H9 (cell line): ENCODE measurements around the gene ATP8A2. TPM values are rescaled to one million over a fixed set of nuclear protein-coding genes. Genes with fewer than 3 reads are reported as not detected.

Source experiments
- DNase-seq: peaks from one replicate; pipeline ENCODE4 v3.0.0-alpha.2; 2017
- H2AFZ ChIP-seq: one replicate; pipeline ENCODE4 v1.6.1; 2013; ENCODE audit warnings: mild to moderate bottlenecking, low read length, control low read depth, moderate library complexity
- H2AK5ac ChIP-seq: 2 replicates; pipeline ENCODE4 v1.6.1; 2013; ENCODE audit warnings: low read length, control low read depth, mixed read lengths; ENCODE audit not compliant: insufficient read length
- H2BK120ac ChIP-seq: one replicate; pipeline ENCODE4 v1.6.1; 2013; ENCODE audit warnings: low read depth, mild to moderate bottlenecking, low read length, control low read depth, inconsistent platforms; ENCODE audit not compliant: poor library complexity, severe bottlenecking
- H2BK12ac ChIP-seq: 2 replicates; pipeline ENCODE4 v1.6.1; 2013; ENCODE audit warnings: low read length, control low read depth, mixed read lengths, low read depth; ENCODE audit not compliant: insufficient read length
- H2BK15ac ChIP-seq: 2 replicates; pipeline ENCODE4 v1.6.1; 2013; ENCODE audit warnings: low read depth, low read length, control low read depth
- H2BK20ac ChIP-seq: one replicate; pipeline ENCODE4 v1.6.1; 2013; ENCODE audit warnings: low read depth, mild to moderate bottlenecking, low read length, control low read depth, inconsistent platforms; ENCODE audit not compliant: poor library complexity, severe bottlenecking
- H2BK5ac ChIP-seq: 2 replicates; pipeline ENCODE4 v1.6.1; 2013; ENCODE audit warnings: low read length, control low read depth, mixed read lengths; ENCODE audit not compliant: insufficient read length
- H3K14ac ChIP-seq: 2 replicates; pipeline ENCODE4 v1.6.1; 2013; ENCODE audit warnings: low read length, control low read depth; ENCODE audit not compliant: insufficient read depth
- H3K18ac ChIP-seq: 2 replicates; pipeline ENCODE4 v1.6.1; 2013; ENCODE audit warnings: low read depth, mild to moderate bottlenecking, mixed read lengths, low read length, control low read depth; ENCODE audit not compliant: insufficient read length
- H3K23ac ChIP-seq: 2 replicates; pipeline ENCODE4 v1.6.1; 2013; ENCODE audit warnings: low read length, control low read depth, mixed read lengths, low read depth; ENCODE audit not compliant: insufficient read length
- H3K23me2 ChIP-seq: 2 replicates; pipeline ENCODE4 v1.6.1; 2013; ENCODE audit warnings: low read depth, mild to moderate bottlenecking, mixed read lengths, low read length, control low read depth; ENCODE audit not compliant: insufficient read length, poor library complexity, severe bottlenecking
- H3K27ac ChIP-seq: 2 replicates; pipeline ENCODE4 v1.5.1; 2013; ENCODE audit warnings: low read length, control low read depth, mixed read lengths, low read depth; ENCODE audit not compliant: insufficient read length
- H3K27me3 ChIP-seq: 2 replicates; pipeline ENCODE4 v1.6.1; 2013; ENCODE audit warnings: low read length, control low read depth, inconsistent platforms; ENCODE audit not compliant: insufficient read depth
- H3K4ac ChIP-seq: 2 replicates; pipeline ENCODE4 v1.6.1; 2013; ENCODE audit warnings: low read depth, mild to moderate bottlenecking, control low read depth, inconsistent platforms, low read length, moderate library complexity
- H3K4me1 ChIP-seq: 2 replicates; pipeline ENCODE4 v1.6.1; 2013; ENCODE audit warnings: low read length, control low read depth, inconsistent platforms; ENCODE audit not compliant: insufficient read depth
- H3K4me2 ChIP-seq: 2 replicates; pipeline ENCODE4 v1.6.1; 2013; ENCODE audit warnings: low read length, control low read depth, mixed read lengths; ENCODE audit not compliant: insufficient read length, insufficient read depth
- H3K56ac ChIP-seq: 2 replicates; pipeline ENCODE4 v1.6.1; 2013; ENCODE audit warnings: low read depth, mild to moderate bottlenecking, mixed read lengths, low read length, control low read depth; ENCODE audit not compliant: insufficient read length
- H3K79me1 ChIP-seq: 2 replicates; pipeline ENCODE4 v1.6.1; 2013; ENCODE audit warnings: low read depth, mild to moderate bottlenecking, moderate library complexity, low read length, control low read depth, inconsistent platforms; ENCODE audit not compliant: insufficient read depth, poor library complexity, severe bottlenecking
- H3K79me2 ChIP-seq: 2 replicates; pipeline ENCODE4 v1.6.1; 2013; ENCODE audit warnings: low read length, control low read depth, inconsistent platforms; ENCODE audit not compliant: insufficient read depth
- H3K9ac ChIP-seq: 2 replicates; pipeline ENCODE4 v1.6.1; 2013; ENCODE audit warnings: low read length, control low read depth, mixed read lengths; ENCODE audit not compliant: insufficient read length; ENCODE audit errors: extremely low read depth
- H3K9me3 ChIP-seq: one replicate; pipeline ENCODE4 v1.6.1; 2013; ENCODE audit warnings: low read depth, low read length, inconsistent platforms; ENCODE audit not compliant: control insufficient read depth
- H3T11ph ChIP-seq: one replicate; pipeline ENCODE4 v1.6.1; 2013; ENCODE audit warnings: mild to moderate bottlenecking, low read length, control low read depth, inconsistent platforms
- H4K20me1 ChIP-seq: one replicate; pipeline ENCODE4 v1.6.1; 2013; ENCODE audit not compliant: control insufficient read depth, insufficient read length, insufficient read depth
- H4K5ac ChIP-seq: 2 replicates; pipeline ENCODE4 v1.6.1; 2013; ENCODE audit warnings: low read depth, mild to moderate bottlenecking, mixed read lengths, low read length, control low read depth; ENCODE audit not compliant: insufficient read length
- H4K8ac ChIP-seq: replicated peaks from 2 replicates; pipeline ENCODE4 v1.6.1; 2013; ENCODE audit warnings: low read length, control low read depth, mixed read lengths, low read depth; ENCODE audit not compliant: insufficient read length
- H4K91ac ChIP-seq: 2 replicates; pipeline ENCODE4 v1.6.1; 2013; ENCODE audit warnings: low read depth, mild to moderate bottlenecking, moderate library complexity, mixed read lengths, low read length, control low read depth; ENCODE audit not compliant: insufficient read length
- H3K27ac Mint-ChIP-seq, 3 experiments: 2 replicates in 2 of 3; 3 replicates in 1 of 3; pipeline ENCODE4 v1.8.0; 2020 to 2021; ENCODE audit warnings: mixed read lengths in 3 of 3, mild to moderate bottlenecking in 1 of 3, moderate library complexity in 1 of 3
- H3K27me3 Mint-ChIP-seq: 2 replicates; pipeline ENCODE4 v1.8.0; 2021; ENCODE audit warnings: low read depth, mild to moderate bottlenecking, moderate library complexity, mixed read lengths
- H3K36me3 Mint-ChIP-seq, 3 experiments: 2 replicates in 2 of 3; 3 replicates in 1 of 3; pipeline ENCODE4 v1.8.0; 2020 to 2021; ENCODE audit warnings: low read depth in 3 of 3, mixed read lengths in 3 of 3; ENCODE audit not compliant: insufficient read depth in 1 of 3
- H3K4me1 Mint-ChIP-seq, 2 experiments: 2 replicates each; pipeline ENCODE4 v1.8.0; 2020; ENCODE audit warnings: mixed read lengths in 2 of 2
- H3K4me3 Mint-ChIP-seq, 2 experiments: 2 replicates in 1 of 2; 3 replicates in 1 of 2; pipeline ENCODE4 v1.8.0; 2020 to 2021; ENCODE audit warnings: mild to moderate bottlenecking in 2 of 2, mixed read lengths in 2 of 2, moderate library complexity in 1 of 2
- H3K9me3 Mint-ChIP-seq, 2 experiments: 2 replicates in 1 of 2; 3 replicates in 1 of 2; pipeline ENCODE4 v1.8.0; 2020; ENCODE audit warnings: mild to moderate bottlenecking in 2 of 2, mixed read lengths in 2 of 2, moderate library complexity in 1 of 2
- WGBS: extraction: QIAGEN DNeasy Blood & Tissue Kit; methylation state at CpG from one replicate; pipeline ENCODE4 v1.1.7; 2013; ENCODE audit warnings: missing lambda C conversion rate, low lambda C conversion rate, mixed read lengths; ENCODE audit not compliant: insufficient read length; ENCODE audit errors: extremely low coverage; 5-methylcytosine and 5-hydroxymethylcytosine counted together
- total RNA-seq: library from RNA; stranded (reverse); gene quantifications from 2 replicates; pipeline ENCODE4 v1.2.1, GENCODE V29; 2021
- TF ChIP-seq, protein P1 (sequence below): fragments of 200-600 bp; sonication (generic); conservative IDR thresholded peaks from 3 replicates; pipeline ENCODE4 v1.8.0; 2021; ENCODE audit warnings: antibody characterized with exemption, mild to moderate bottlenecking

Gene ATP8A2
- total RNA-seq, 1 experiment from 2014 or later, result 18.2 TPM

DNA sequence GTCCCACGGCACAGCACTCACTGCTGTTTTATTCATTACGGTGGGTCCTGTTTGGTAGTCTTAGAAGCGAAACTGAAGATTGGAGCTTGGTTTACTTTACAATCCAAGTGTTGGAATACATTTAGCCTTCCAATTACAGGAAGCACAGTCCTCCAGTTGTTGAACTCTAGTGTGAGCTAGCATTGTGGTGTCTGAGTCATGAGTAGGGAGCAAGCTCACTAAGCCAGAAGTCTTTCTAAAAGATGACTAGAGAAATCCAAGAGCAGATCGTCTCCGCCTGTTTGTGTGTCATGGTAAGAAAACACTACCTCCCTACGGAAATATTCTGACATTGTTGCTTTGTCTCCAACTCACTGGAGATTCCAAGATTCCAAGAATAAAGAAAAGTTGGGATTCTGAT lies 690.2 kb downstream of the ATP8A2 start:
- H2BK15ac ChIP-seq, result no peak overlapping the region
- no peak overlapping the region for H3K9ac ChIP-seq
- H4K5ac ChIP-seq, result no peak overlapping the region
- no peak for DNase-seq
- no peak overlapping the region for H3K14ac ChIP-seq
- no peak overlapping the region for H3K4me2 ChIP-seq
- no peaks in the 10 kb centered on the region for H3K23me2 ChIP-seq
- H3K27ac Mint-ChIP-seq, result no peak overlapping the region; a peak in 1 of 7 replicates
- no peak overlapping the region for H2BK12ac ChIP-seq
- no peak overlapping the region for H3K4ac ChIP-seq
- H3K9me3 ChIP-seq, result no peaks in the 10 kb centered on the region
- H3K4me3 Mint-ChIP-seq, result no peak overlapping the region
- H2AFZ ChIP-seq, result no peak overlapping the region
- no peak overlapping the region for H4K91ac ChIP-seq
- H3K4me1 Mint-ChIP-seq, result peaks cover 6 to 10% of the 10 kb centered on the region in 2 experiments; a peak in 3 of 4 replicates
- H4K8ac ChIP-seq, result no peak overlapping the region
- H3K27me3 Mint-ChIP-seq, result peaks cover 3% of the 10 kb centered on the region; the same call in 1 of the 2 replicates
- H3K27me3 ChIP-seq, result no peaks in the 10 kb centered on the region
- no peaks in the 10 kb centered on the region for H4K20me1 ChIP-seq
- no peaks in the 10 kb centered on the region for H3K79me2 ChIP-seq
- no peak overlapping the region for H2BK20ac ChIP-seq
- H3K36me3 Mint-ChIP-seq, result no peaks in the 10 kb centered on the region
- no peak overlapping the region for H2BK5ac ChIP-seq
- no peak overlapping the region for H3T11ph ChIP-seq
- H3K27ac ChIP-seq, result no peak overlapping the region
- no peaks in the 10 kb centered on the region for H3K9me3 Mint-ChIP-seq
- H3K23ac ChIP-seq, result no peak overlapping the region
- H2AK5ac ChIP-seq, result no peak overlapping the region
- H3K79me1 ChIP-seq, result no peaks in the 10 kb centered on the region
- H3K18ac ChIP-seq, result no peak overlapping the region
- H3K4me1 ChIP-seq, result no peaks in the 10 kb centered on the region
- no peak overlapping the region for H3K56ac ChIP-seq
- H2BK120ac ChIP-seq, result no peak overlapping the region
- no CpG with 5 or more reads among the region's 6 CpGs for WGBS
- TF ChIP-seq, protein P1, sequence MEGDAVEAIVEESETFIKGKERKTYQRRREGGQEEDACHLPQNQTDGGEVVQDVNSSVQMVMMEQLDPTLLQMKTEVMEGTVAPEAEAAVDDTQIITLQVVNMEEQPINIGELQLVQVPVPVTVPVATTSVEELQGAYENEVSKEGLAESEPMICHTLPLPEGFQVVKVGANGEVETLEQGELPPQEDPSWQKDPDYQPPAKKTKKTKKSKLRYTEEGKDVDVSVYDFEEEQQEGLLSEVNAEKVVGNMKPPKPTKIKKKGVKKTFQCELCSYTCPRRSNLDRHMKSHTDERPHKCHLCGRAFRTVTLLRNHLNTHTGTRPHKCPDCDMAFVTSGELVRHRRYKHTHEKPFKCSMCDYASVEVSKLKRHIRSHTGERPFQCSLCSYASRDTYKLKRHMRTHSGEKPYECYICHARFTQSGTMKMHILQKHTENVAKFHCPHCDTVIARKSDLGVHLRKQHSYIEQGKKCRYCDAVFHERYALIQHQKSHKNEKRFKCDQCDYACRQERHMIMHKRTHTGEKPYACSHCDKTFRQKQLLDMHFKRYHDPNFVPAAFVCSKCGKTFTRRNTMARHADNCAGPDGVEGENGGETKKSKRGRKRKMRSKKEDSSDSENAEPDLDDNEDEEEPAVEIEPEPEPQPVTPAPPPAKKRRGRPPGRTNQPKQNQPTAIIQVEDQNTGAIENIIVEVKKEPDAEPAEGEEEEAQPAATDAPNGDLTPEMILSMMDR, result no peak
